Spleen (tissue), 11 donors: ENCODE measurements around the gene SPATA1. TPM values are rescaled to one million over a fixed set of nuclear protein-coding genes. Genes with fewer than 3 reads are reported as not detected.

ENCODE experiments used
- DNase-seq: peaks from one replicate; pipeline ENCODE4 v3.0.0-alpha.2; 2020
- H3K27ac ChIP-seq, 8 donors: fragments of 200-600 bp; sonication (generic) in 7 of 8; 1 replicate in 4 of 8; 2 replicates in 4 of 8; pipeline versions ENCODE4 v1.5.0 to v1.8.0; 2016 to 2021; ENCODE audit warnings: inconsistent platforms in 4 of 8, mild to moderate bottlenecking in 4 of 8, moderate library complexity in 1 of 8
- H3K27me3 ChIP-seq, 7 donors: fragments of 200-600 bp; sonication (generic) in 6 of 7; replicated peaks in 1 of 7; 1 replicate in 4 of 7; 2 replicates in 3 of 7; pipeline versions ENCODE4 v1.5.0 to v1.8.0; 2016 to 2021; ENCODE audit warnings: inconsistent platforms in 3 of 7, mild to moderate bottlenecking in 1 of 7
- H3K36me3 ChIP-seq, 6 donors: fragments of 200-600 bp; sonication (generic) in 5 of 6; 1 replicate in 4 of 6; 2 replicates in 2 of 6; pipeline versions ENCODE4 v1.5.0 to v1.8.0; 2016 to 2021; ENCODE audit warnings: inconsistent platforms in 2 of 6
- H3K4me1 ChIP-seq, 6 donors: fragments of 200-600 bp; sonication (generic) in 5 of 6; 1 replicate in 3 of 6; 2 replicates in 3 of 6; pipeline versions ENCODE4 v1.5.0 to v1.8.0; 2016 to 2021; ENCODE audit warnings: inconsistent platforms in 3 of 6
- H3K4me3 ChIP-seq, 8 donors: fragments of 200-600 bp; sonication (generic) in 7 of 8; 1 replicate in 4 of 8; 2 replicates in 4 of 8; pipeline versions ENCODE4 v1.5.0 to v1.8.0; 2016 to 2021; ENCODE audit warnings: inconsistent platforms in 4 of 8, mild to moderate bottlenecking in 4 of 8, moderate library complexity in 2 of 8
- H3K9me3 ChIP-seq, 8 donors: fragments of 200-600 bp; sonication (generic) in 7 of 8; 1 replicate in 4 of 8; 2 replicates in 4 of 8; pipeline versions ENCODE4 v1.5.0 to v1.8.0; 2016 to 2021; ENCODE audit warnings: inconsistent platforms in 4 of 8
- POLR2A ChIP-seq, 3 donors: fragments of 450-650 bp; IDR thresholded peaks; one replicate each; pipeline ENCODE4 v1.5.1; 2017; ENCODE audit warnings: antibody characterized with exemption in 3 of 3, mild to moderate bottlenecking in 1 of 3
- POLR2AphosphoS5 ChIP-seq, 3 donors: sonication (generic); formaldehyde crosslinking; IDR thresholded peaks; one replicate each; pipeline ENCODE4 v1.5.1; 2017; ENCODE audit warnings: antibody characterized with exemption in 3 of 3
- WGBS, 5 donors: extraction: QIAGEN DNeasy Blood & Tissue Kit in 3 of 5; methylation state at CpG; one replicate each; pipeline versions ENCODE4 v1.1.5 to v1.1.7; 2013 to 2018; 5-methylcytosine and 5-hydroxymethylcytosine counted together
- intact Hi-C: fragments of 100-400 bp; cut with DNase I; formaldehyde crosslinking; loops from one replicate; pipeline ENCODE4 v1.15.0; 2023; ENCODE audit warnings: low total_unique reads
- polyA plus RNA-seq, 3 donors: library from polyadenylated mRNA; stranded (reverse); fragments of 200-250 nt; gene quantifications; one replicate each; pipeline ENCODE4 v1.2.1, GENCODE V29; 2013
- total RNA-seq, 7 donors: library from RNA; depleted of rRNA in 3 of 7; stranded (reverse); fragments of >200 nt in 3 of 7; fragmentation: NEBNext Ultra II Directional in 4 of 7; extraction: Animal tissue kit (Norgen Biotek cat#: 25700) in 4 of 7; gene quantifications; one replicate each; pipeline versions ENCODE4 v1.1.0 to v1.2.1, GENCODE V29; 2016 to 2021
- TF ChIP-seq, protein P1 (sequence below), 11 experiments: fragments of 200-600 bp in 7 of 11; fragments of 450-650 bp in 4 of 11; sonication (generic) in 4 of 11; IDR thresholded peaks in 8 of 11; conservative IDR thresholded peaks in 3 of 11; 1 replicate in 7 of 11; 2 replicates in 4 of 11; pipeline versions ENCODE4 v1.4.0 to v1.8.0; 2016 to 2021; ENCODE audit warnings: antibody characterized with exemption in 11 of 11, inconsistent platforms in 4 of 11, mild to moderate bottlenecking in 1 of 11
- donor health status: healthy with polysubstance abuse.
- donor health status: DM: no; HTN: no; CAD: no; lungs with moderate emphysema.
- donor health status: DM: no; HTN: no; CAD: no.
- donor health status: Bipolar disorder and iron deficiency.
- donor health status: healthy.
- donor health status: DM: no; HTN: no; CAD: no.
- donor health status: DM: yes; HTN: yes; CAD: no.

The SPATA1 gene
- total and polyA plus RNA-seq, 10 donors = 0.67 to 3.0 (median 1.5) TPM

DNA sequence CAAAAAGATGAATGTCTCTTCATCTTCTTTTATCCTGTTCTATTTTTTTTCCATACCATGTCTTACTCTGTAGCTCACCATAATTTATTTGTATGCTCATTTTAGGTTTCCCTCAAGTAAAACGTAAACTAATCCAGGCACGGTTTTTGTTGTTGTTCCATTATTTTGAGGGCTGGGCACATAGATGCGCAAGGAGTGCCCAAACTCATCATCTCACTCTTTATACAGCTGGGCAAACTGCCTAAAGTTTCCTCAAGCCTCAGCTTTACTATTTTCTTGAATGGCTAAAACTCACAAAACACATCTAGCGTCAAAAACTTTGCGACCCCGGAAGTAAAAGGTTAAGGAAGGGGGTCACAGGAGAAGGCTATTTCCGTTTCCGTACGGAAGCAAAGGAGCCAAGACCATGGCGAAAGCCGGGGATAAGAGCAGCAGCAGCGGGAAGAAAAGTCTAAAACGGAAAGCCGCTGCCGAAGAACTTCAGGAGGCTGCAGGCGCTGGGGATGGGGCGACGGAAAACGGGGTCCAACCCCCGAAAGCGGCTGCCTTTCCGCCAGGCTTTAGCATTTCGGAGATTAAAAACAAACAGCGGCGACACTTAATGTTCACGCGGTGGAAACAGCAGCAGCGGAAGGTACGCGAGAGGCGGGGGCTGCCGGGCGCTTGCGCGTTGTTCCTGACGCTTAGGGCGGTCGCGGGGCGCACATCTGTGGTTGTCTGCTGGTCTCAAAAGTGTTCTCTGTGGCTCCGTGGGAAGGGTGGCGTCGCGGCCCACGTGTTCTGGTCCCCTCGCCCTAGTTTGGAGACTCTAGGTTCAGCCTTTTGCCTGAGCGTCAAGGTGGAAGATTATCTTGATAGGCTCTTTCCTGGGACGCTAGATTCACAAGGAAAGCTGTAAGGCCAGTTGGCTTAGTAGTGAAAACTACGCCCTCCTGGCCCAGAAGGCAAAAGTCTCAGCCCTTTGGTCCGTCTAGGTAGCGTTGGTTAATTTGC lies 27.0 kb upstream of the SPATA1 start, which contains the start of gene RPF1:
Gene RPF1, plus strand, starts transcription at position 391 of the 993 bp plus-strand sequence. Its CDS starts 16 bp downstream, at position 407.
- intact Hi-C loops = no loop called here
- DNase-seq = peak; percentile 94

DNA sequence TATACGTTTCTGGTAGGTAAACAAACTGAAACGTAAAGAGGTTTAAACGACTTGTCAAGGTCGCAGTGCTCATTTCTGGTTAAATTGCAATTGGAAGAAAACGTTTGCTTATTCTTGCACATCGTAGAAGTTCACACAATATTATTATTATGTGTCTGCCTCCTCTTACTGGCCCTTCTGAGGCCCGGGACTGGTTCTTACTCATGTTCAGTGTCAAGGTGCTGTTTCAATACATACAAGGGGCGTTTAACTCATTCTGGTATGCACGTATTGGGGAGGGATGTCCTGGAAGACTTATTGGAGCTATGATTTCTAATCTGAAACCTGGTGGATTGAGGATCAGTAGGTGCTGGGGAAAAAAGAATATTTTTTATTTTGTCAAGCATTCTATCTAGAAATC lies 26.2 kb upstream of the SPATA1 start:
- H3K27me3 ChIP-seq = peaks cover 0 to 22% (median 0%) of the 10 kb centered on the region in 7 donors
- intact Hi-C loops = no loop called here
- WGBS, 5 donors = 6 to 14% (median 10%) methylated on average over 9 of the region's 9 CpGs
- peak overlapping the region in 7 of 8 donors; percentile 84 to 94 (median 90) for H3K27ac ChIP-seq
- no peak for DNase-seq
- H3K36me3 ChIP-seq = peaks cover 0 to 42% (median 20%) of the 10 kb centered on the region in 6 donors
- peak overlapping the region; percentile 62 to 83 (median 75) for H3K4me3 ChIP-seq
- H3K9me3 ChIP-seq = peaks cover 0 to 9% (median 0%) of the 10 kb centered on the region in 8 donors
- peaks cover 23 to 56% (median 31%) of the 10 kb centered on the region in 6 donors for H3K4me1 ChIP-seq
- TF ChIP-seq, protein P1, sequence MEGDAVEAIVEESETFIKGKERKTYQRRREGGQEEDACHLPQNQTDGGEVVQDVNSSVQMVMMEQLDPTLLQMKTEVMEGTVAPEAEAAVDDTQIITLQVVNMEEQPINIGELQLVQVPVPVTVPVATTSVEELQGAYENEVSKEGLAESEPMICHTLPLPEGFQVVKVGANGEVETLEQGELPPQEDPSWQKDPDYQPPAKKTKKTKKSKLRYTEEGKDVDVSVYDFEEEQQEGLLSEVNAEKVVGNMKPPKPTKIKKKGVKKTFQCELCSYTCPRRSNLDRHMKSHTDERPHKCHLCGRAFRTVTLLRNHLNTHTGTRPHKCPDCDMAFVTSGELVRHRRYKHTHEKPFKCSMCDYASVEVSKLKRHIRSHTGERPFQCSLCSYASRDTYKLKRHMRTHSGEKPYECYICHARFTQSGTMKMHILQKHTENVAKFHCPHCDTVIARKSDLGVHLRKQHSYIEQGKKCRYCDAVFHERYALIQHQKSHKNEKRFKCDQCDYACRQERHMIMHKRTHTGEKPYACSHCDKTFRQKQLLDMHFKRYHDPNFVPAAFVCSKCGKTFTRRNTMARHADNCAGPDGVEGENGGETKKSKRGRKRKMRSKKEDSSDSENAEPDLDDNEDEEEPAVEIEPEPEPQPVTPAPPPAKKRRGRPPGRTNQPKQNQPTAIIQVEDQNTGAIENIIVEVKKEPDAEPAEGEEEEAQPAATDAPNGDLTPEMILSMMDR (IDR thresholded peaks at IDR 0.05 in 8 of 11, conservative IDR thresholded peaks at IDR 0.05 in 3 of 11) = no peak

More for the DNA sequence above, 27.0 kb upstream of the SPATA1 start, which contains the start of gene RPF1:
- Histone ChIP-seq H3K4me1 (peaks cover 23 to 53% (median 31%) of the 10 kb centered on the region in 6 donors), H3K4me3 (peak within 1 kb of the TSS; percentile 62 to 83 (median 75)), H3K9me3 (peaks cover 0 to 9% (median 0%) of the 10 kb centered on the region in 8 donors), H3K27me3 (peaks cover 0 to 22% (median 0%) of the 10 kb centered on the region in 7 donors), H3K27ac (peak within 1 kb of the TSS; percentile 84 to 94 (median 90)), H3K36me3 (peaks cover 0 to 33% (median 14%) of the 10 kb centered on the region in 6 donors)
- TF ChIP-seq POLR2A (IDR thresholded peaks at IDR 0.05) = peak in 1 of 3 donors; percentile 47
- TF ChIP-seq, protein P1 (IDR thresholded peaks at IDR 0.05 in 8 of 11, conservative IDR thresholded peaks at IDR 0.05 in 3 of 11) = peak in 3 of 11 experiments; percentile 4 to 16 (median 12)
- peak; percentile 87 to 97 (median 90) for TF ChIP-seq POLR2AphosphoS5 (IDR thresholded peaks at IDR 0.05)
- 5 to 6% (median 5%) methylated on average over 45 to 51 of the region's 51 CpGs for WGBS, 5 donors

DNA sequence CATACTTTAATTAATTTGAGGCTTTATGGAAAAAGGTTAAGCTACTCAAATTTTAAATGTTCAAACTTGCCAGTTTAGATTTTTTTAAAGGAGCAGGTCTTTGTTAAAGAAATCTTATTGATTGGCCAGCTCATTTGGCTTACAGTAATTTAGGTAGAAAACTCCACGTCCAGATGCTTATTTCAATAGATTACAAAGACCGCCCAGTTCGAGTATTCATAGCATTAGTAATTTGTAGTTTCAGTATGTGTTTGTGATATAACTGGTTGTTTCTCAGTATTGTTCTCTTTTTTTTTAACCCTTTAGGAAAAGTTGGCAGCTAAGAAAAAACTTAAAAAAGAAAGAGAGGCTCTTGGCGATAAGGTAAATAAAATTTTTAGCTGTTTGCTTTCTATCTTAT lies 25.5 kb upstream of the SPATA1 start:
- Histone ChIP-seq H3K9me3 (peaks cover 0 to 9% (median 0%) of the 10 kb centered on the region in 8 donors), H3K36me3 (peaks cover 0 to 48% (median 26%) of the 10 kb centered on the region in 6 donors), H3K4me3 (peak overlapping the region in 6 of 8 donors; percentile 62 to 82 (median 75)), H3K27ac (no peak overlapping the region), H3K27me3 (peaks cover 0 to 22% (median 0%) of the 10 kb centered on the region in 7 donors), H3K4me1 (peaks cover 23 to 56% (median 31%) of the 10 kb centered on the region in 6 donors)
- 63 to 82% (median 80%) methylated on average over 4 of the region's 4 CpGs for WGBS, 5 donors
- no peak for DNase-seq
- intact Hi-C loops = no loop called here
- TF ChIP-seq POLR2A (IDR thresholded peaks at IDR 0.05) (no peak), POLR2AphosphoS5 (IDR thresholded peaks at IDR 0.05) (no peak)
- TF ChIP-seq, protein P1 (IDR thresholded peaks at IDR 0.05 in 8 of 11, conservative IDR thresholded peaks at IDR 0.05 in 3 of 11) = no peak
